Hepatocyte (in vitro differentiated cells): ENCODE measurements around the gene NIN.

Experiments used
- EZH2 ChIP-seq: fragments of 200-600 bp; sonication (generic); IDR thresholded peaks from 2 replicates; pipeline ENCODE4 v1.6.1; 2016; ENCODE audit warnings: antibody characterized with exemption, mild to moderate bottlenecking, borderline replicate concordance
- EZH2phosphoT487 ChIP-seq: fragments of 200-600 bp; sonication (generic); IDR thresholded peaks from one replicate; pipeline ENCODE4 v1.6.1; 2018; ENCODE audit warnings: antibody characterized with exemption, mild to moderate bottlenecking, low read depth, moderate library complexity; ENCODE audit not compliant: unreplicated experiment, severe bottlenecking
- TF ChIP-seq, protein P1 (sequence below): fragments of 200-600 bp; sonication (generic); IDR thresholded peaks from 2 replicates; pipeline ENCODE4 v1.5.1; 2016; ENCODE audit warnings: antibody characterized with exemption, mild to moderate bottlenecking; ENCODE audit not compliant: poor library complexity

DNA sequence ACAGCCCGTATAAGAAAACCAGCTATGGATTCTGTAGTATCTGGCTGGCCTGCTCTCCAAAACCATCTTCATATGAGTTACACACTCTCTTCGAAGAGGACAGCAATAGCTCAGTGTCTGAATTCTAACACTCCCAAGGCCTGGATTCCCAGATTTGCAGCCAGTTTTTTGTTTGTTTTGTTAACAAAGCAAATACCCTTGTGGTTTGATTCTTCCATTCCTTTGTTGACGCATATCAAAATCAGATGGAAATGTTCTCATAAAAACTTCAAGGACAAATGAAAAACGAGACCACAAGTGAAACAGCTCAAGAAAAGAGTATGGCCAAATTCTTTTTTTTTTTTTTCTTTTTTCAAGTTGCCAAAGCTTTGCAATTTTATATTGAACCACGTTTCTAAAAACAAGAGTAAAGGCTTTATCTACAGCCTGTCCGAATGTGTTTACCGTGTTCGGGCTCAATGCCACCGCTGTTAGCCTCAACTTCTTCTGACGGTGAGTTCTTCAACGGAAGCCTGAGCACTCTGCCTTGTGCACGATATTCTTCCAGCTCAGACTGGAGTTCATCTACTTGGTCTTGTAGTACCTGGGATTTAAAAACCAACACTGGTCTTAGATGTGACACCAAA, 67.5 kb downstream of the NIN start:
- no peak for TF ChIP-seq EZH2phosphoT487
- TF ChIP-seq, protein P1, sequence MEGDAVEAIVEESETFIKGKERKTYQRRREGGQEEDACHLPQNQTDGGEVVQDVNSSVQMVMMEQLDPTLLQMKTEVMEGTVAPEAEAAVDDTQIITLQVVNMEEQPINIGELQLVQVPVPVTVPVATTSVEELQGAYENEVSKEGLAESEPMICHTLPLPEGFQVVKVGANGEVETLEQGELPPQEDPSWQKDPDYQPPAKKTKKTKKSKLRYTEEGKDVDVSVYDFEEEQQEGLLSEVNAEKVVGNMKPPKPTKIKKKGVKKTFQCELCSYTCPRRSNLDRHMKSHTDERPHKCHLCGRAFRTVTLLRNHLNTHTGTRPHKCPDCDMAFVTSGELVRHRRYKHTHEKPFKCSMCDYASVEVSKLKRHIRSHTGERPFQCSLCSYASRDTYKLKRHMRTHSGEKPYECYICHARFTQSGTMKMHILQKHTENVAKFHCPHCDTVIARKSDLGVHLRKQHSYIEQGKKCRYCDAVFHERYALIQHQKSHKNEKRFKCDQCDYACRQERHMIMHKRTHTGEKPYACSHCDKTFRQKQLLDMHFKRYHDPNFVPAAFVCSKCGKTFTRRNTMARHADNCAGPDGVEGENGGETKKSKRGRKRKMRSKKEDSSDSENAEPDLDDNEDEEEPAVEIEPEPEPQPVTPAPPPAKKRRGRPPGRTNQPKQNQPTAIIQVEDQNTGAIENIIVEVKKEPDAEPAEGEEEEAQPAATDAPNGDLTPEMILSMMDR = no peak
- no peak for TF ChIP-seq EZH2
